GM12878 (cell line): ENCODE measurements around the gene ARSJ. TPM values are rescaled to one million over a fixed set of nuclear protein-coding genes. Genes with fewer than 3 reads are reported as not detected.

ENCODE experiments used
- ATAC-seq: fragments of 200-7000 bp; cut with Tn5 transposase; 3 replicates; pipeline ENCODE4 v1.9.1; 2020; ENCODE audit warnings: mild to moderate bottlenecking, moderate library complexity
- BruUV-seq: library from RNA; stranded (reverse); fragments of 400-500 nt; replicated peaks from 2 replicates; lab custom pipeline; 2021; lab: Mats Ljungman, UMichigan
- CTCF ChIA-PET: fragments of 300-600 bp; sonication (Branson Sonifier 250); formaldehyde crosslinking; extraction: SDS; loops from one replicate; lab custom pipeline; 2021; ENCODE audit warnings: inconsistent platforms; lab: Yijun Ruan, JAX
- POLR2A ChIA-PET: fragments of 350-600 bp; formaldehyde crosslinking; extraction: SDS; loops from one replicate; lab custom pipeline; 2021; ENCODE audit warnings: inconsistent platforms; lab: Charles Lee
- RAD21 ChIA-PET: fragments of 300-600 bp; sonication (Branson Sonifier 250); formaldehyde crosslinking; loops from one replicate; lab custom pipeline; 2023; ENCODE audit warnings: antibody characterized with exemption; ENCODE audit not compliant: unreplicated experiment; lab: Charles Lee
- SMC1A ChIA-PET: fragments of 300-600 bp; sonication (Branson Sonifier 250); formaldehyde crosslinking; loops from one replicate; lab custom pipeline; 2023; ENCODE audit not compliant: unreplicated experiment, uncharacterized antibody; lab: Charles Lee
- DNase-seq: peaks from one replicate; pipeline ENCODE4 v3.0.0-alpha.2; 2011; ENCODE audit warnings: low read depth, low spot score
- FAIRE-seq: peaks from 3 replicates; lab custom pipeline; 2011; peaks lifted over from hg19 to GRCh38; lab: Jason Lieb, UNC
- H2AFZ ChIP-seq: 2 replicates; pipeline ENCODE4 v1.6.0; 2011; ENCODE audit warnings: low read depth, low read length, control low read depth; ENCODE audit not compliant: control insufficient read depth
- H3K27ac ChIP-seq: 2 replicates; pipeline ENCODE4 v1.5.1; 2011; ENCODE audit warnings: control low read depth; ENCODE audit not compliant: control insufficient read depth, insufficient read depth
- H3K27me3 ChIP-seq, 2 experiments: replicated peaks in 1 of 2; 2 replicates each; pipeline versions ENCODE4 v1.6.0 to v1.6.1; 2011; ENCODE audit warnings: low read length in 1 of 2; ENCODE audit not compliant: control insufficient read depth in 2 of 2, insufficient read depth in 2 of 2
- H3K36me3 ChIP-seq, 2 experiments: 2 replicates each; pipeline ENCODE4 v1.5.1; 2011; ENCODE audit warnings: low read length in 1 of 2; ENCODE audit not compliant: control insufficient read depth in 2 of 2, insufficient read depth in 2 of 2
- H3K4me1 ChIP-seq: 2 replicates; pipeline ENCODE4 v1.6.1; 2011; ENCODE audit warnings: mild to moderate bottlenecking, low read length, moderate library complexity, mixed read lengths; ENCODE audit not compliant: control insufficient read depth, insufficient read depth
- H3K4me2 ChIP-seq: 2 replicates; pipeline ENCODE4 v1.6.0; 2011; ENCODE audit warnings: control low read depth; ENCODE audit not compliant: control insufficient read depth, insufficient read depth
- H3K4me3 ChIP-seq: fragments of 200-600 bp; sonication (generic); 2 replicates; pipeline ENCODE4 v1.5.1; 2016
- H3K79me2 ChIP-seq: 2 replicates; pipeline ENCODE4 v1.6.0; 2011; ENCODE audit warnings: low read length; ENCODE audit not compliant: control insufficient read depth, insufficient read depth
- H3K9ac ChIP-seq: 2 replicates; pipeline ENCODE4 v1.8.0; 2011; ENCODE audit warnings: low read length, control low read depth, mixed read lengths; ENCODE audit not compliant: control insufficient read depth, insufficient read depth
- H3K9me3 ChIP-seq: replicated peaks from 3 replicates; pipeline ENCODE4 v1.5.1; 2011; ENCODE audit warnings: mild to moderate bottlenecking, low read length; ENCODE audit not compliant: control insufficient read depth, insufficient read depth
- H4K20me1 ChIP-seq: 2 replicates; pipeline ENCODE4 v1.6.0; 2011; ENCODE audit not compliant: control insufficient read depth, insufficient read depth
- BHLHE40 ChIP-seq, 2 experiments: fragments of 450-650 bp in 1 of 2; IDR thresholded peaks; 2 replicates each; pipeline ENCODE4 v1.6.1; 2011 to 2017; ENCODE audit warnings: low read depth in 2 of 2, borderline replicate concordance in 1 of 2, improper control_type of control experiment in 1 of 2, low read length in 1 of 2, mild to moderate bottlenecking in 1 of 2
- CBX5 ChIP-seq: sonication (generic); IDR thresholded peaks from 2 replicates; pipeline ENCODE4 v1.6.1; 2016; ENCODE audit warnings: low read depth, moderate library complexity, mild to moderate bottlenecking, inconsistent platforms
- CREB1 ChIP-seq: IDR thresholded peaks from 2 replicates; pipeline ENCODE4 v1.6.1; 2012; ENCODE audit warnings: low read depth, mild to moderate bottlenecking, inconsistent platforms
- CUX1 ChIP-seq: IDR thresholded peaks from 2 replicates; pipeline ENCODE4 v1.6.1; 2012; ENCODE audit warnings: improper control_type of control experiment, low read depth, low read length; ENCODE audit not compliant: insufficient replicate concordance
- MTA2 ChIP-seq: fragments of 450-650 bp; IDR thresholded peaks from 2 replicates; pipeline ENCODE4 v1.6.1; 2016; ENCODE audit warnings: low read depth, mild to moderate bottlenecking, moderate library complexity
- POLR2A ChIP-seq: IDR thresholded peaks from 2 replicates; pipeline ENCODE4 v1.6.1; 2011; ENCODE audit warnings: low read depth, mild to moderate bottlenecking, low read length
- POLR2AphosphoS5 ChIP-seq: IDR thresholded peaks from 2 replicates; pipeline ENCODE4 v1.6.1; 2011; ENCODE audit warnings: mild to moderate bottlenecking, low read length, inconsistent platforms
- RBBP5 ChIP-seq: fragments of 200-600 bp; sonication (generic); conservative IDR thresholded peaks from 2 replicates; pipeline ENCODE4 v1.6.1; 2016
- SIX5 ChIP-seq: IDR thresholded peaks from 2 replicates; pipeline ENCODE4 v1.6.1; 2011; ENCODE audit warnings: mild to moderate bottlenecking, low read depth, low read length, moderate library complexity; ENCODE audit not compliant: severe bottlenecking
- ZBTB40 ChIP-seq: fragments of 450-650 bp; IDR thresholded peaks from 2 replicates; pipeline ENCODE4 v1.6.1; 2016; ENCODE audit warnings: mild to moderate bottlenecking, moderate library complexity, borderline replicate concordance
- WGBS: methylation state at CpG from one replicate; pipeline ENCODE4 v1.1.6; 2016; ENCODE audit warnings: low lambda C conversion rate; ENCODE audit not compliant: insufficient replicate concordance, insufficient coverage; ENCODE audit errors: missing lambda C conversion rate; 5-methylcytosine and 5-hydroxymethylcytosine counted together
- in situ Hi-C: fragments of 300-500 bp; cut with MboI; formaldehyde crosslinking; loops from 9 replicates; pipeline ENCODE4 v1.14.3; 2018; ENCODE audit warnings: mixed read lengths
- intact Hi-C: fragments of 100-400 bp; cut with micrococcal nuclease; formaldehyde crosslinking; loops from one replicate; pipeline ENCODE4 v1.14.2; 2022; ENCODE audit not compliant: unreplicated experiment
- polyA plus RNA-seq, 11 experiments: library from polyadenylated mRNA; depleted of rRNA in 4 of 11; unstranded in 6 of 11; stranded (reverse) in 5 of 11; fragments of >200 nt; fragmentation: Nextera tagmentation in 4 of 11; fragmentation: Illumina TruSeq in 1 of 11; extraction: Ambion mirVana in 4 of 11; extraction: Trizol in 1 of 11; gene quantifications; 1 replicate in 1 of 11; 2 replicates in 10 of 11; pipeline versions ENCODE4 v1.2.1 to v1.2.3, GENCODE V29; 2011 to 2016; ENCODE audit warnings: inconsistent platforms in 2 of 11, missing spikeins in 2 of 11, low read depth in 1 of 11
- total RNA-seq, 4 experiments: library from RNA; depleted of rRNA in 3 of 4; stranded (reverse); fragments of >200 nt in 3 of 4; fragmentation: Illumina TruSeq in 1 of 4; extraction: Trizol in 1 of 4; gene quantifications; 2 replicates each; pipeline versions ENCODE4 v1.2.1 to v1.2.3, GENCODE V29; 2013 to 2021

The ARSJ gene
- total and polyA plus RNA-seq, 10 of the 15 experiments (the other 5 are each of a cell fraction or from before 2014, with no cell fraction given) = under 0.01 to 0.19 (median 0.04) TPM; not detected in 5

GRCh38 chr4:113998531-113998930, 19.1 kb upstream of the ARSJ start:
- RAD21 ChIA-PET = no interaction called here
- CTCF ChIA-PET = no interaction called here
- WGBS = 19% methylated on average over 1 of the region's 1 CpG

More at GRCh38 chr4:113998531-113998930, 19.1 kb upstream of the ARSJ start:
- no peak for FAIRE-seq
- H3K27ac ChIP-seq = no peak overlapping the region
- TF ChIP-seq POLR2AphosphoS5 = no peak
- TF ChIP-seq CREB1 = no peak
- no peak for TF ChIP-seq SIX5
- no peak for TF ChIP-seq BHLHE40 (IDR thresholded peaks at IDR 0.05; ENCODE audit: borderline replicate concordance in 1 of 2, low read depth in 2 of 2, low read length in 1 of 2)
- no peak for TF ChIP-seq RBBP5
- TF ChIP-seq CUX1 = no peak
- TF ChIP-seq ZBTB40 = no peak
- no peak for TF ChIP-seq POLR2A
- no peak for TF ChIP-seq MTA2
- no peak for TF ChIP-seq CBX5
- H3K4me3 ChIP-seq = no peak overlapping the region
- no peaks in the 10 kb centered on the region for H3K36me3 ChIP-seq
- BruUV-seq = no TSS peak
- no peaks in the 10 kb centered on the region for H3K4me1 ChIP-seq
- POLR2A ChIA-PET = no interaction called here
- SMC1A ChIA-PET = interaction anchor here (0.8 kb wide), 1 partner anchor 39 kb away, joined by 3 read pairs; no protein-coding TSS in a partner anchor
- H3K4me2 ChIP-seq = no peak overlapping the region
- in situ Hi-C loops = no loop called here
- no peak overlapping the region for H3K9ac ChIP-seq
- H3K9me3 ChIP-seq = no peaks in the 10 kb centered on the region
- H3K27me3 ChIP-seq = no peaks in the 10 kb centered on the region
- H4K20me1 ChIP-seq = no peaks in the 10 kb centered on the region
- no peak overlapping the region for H2AFZ ChIP-seq
- no peak for DNase-seq
- ATAC-seq = no peak
- intact Hi-C loops = no loop called here
- no peaks in the 10 kb centered on the region for H3K79me2 ChIP-seq
